ENCODE measurements around the gene MDC1.
"Not testable (repeated sequence)": the region's sequence is repeated elsewhere in the genome, so short reads cannot be mapped to it uniquely, and the experiment has no call there.

- TF ChIP-seq, protein P1, sequence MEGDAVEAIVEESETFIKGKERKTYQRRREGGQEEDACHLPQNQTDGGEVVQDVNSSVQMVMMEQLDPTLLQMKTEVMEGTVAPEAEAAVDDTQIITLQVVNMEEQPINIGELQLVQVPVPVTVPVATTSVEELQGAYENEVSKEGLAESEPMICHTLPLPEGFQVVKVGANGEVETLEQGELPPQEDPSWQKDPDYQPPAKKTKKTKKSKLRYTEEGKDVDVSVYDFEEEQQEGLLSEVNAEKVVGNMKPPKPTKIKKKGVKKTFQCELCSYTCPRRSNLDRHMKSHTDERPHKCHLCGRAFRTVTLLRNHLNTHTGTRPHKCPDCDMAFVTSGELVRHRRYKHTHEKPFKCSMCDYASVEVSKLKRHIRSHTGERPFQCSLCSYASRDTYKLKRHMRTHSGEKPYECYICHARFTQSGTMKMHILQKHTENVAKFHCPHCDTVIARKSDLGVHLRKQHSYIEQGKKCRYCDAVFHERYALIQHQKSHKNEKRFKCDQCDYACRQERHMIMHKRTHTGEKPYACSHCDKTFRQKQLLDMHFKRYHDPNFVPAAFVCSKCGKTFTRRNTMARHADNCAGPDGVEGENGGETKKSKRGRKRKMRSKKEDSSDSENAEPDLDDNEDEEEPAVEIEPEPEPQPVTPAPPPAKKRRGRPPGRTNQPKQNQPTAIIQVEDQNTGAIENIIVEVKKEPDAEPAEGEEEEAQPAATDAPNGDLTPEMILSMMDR (IDR thresholded peaks at IDR 0.05; ENCODE audit: low read depth, low read length, poor library complexity, severe bottlenecking): not testable (repeated sequence)
- TF ChIP-seq EZH2phosphoT487 (IDR thresholded peaks at IDR 0.05; ENCODE audit: borderline replicate concordance, low read length): not testable (repeated sequence)
Observed at GRCh38 chr6:30717845-30718720, 1.0 kb upstream of the MDC1 start.

Data from DOHH2 (cell line).